ENCODE measurements around the gene SLC17A2. TPM values are rescaled to one million over a fixed set of nuclear protein-coding genes. Genes with fewer than 3 reads are reported as not detected.

The SLC17A2 gene
- total and polyA plus RNA-seq, 5 donors from 2014 or later = not detected

GRCh38 chr6:25872814-25873213, 57.7 kb downstream of the SLC17A2 start:
- DNase-seq (peak in 1 of 3 donors; percentile 34), ATAC-seq (ENCODE audit: low read depth in 2 of 2) (no peak)
- Histone ChIP-seq H3K4me1 (ENCODE audit: control insufficient read depth, insufficient read depth, low read length, poor library complexity, severe bottlenecking) (no peaks in the 10 kb centered on the region), H3K36me3 (ENCODE audit: control insufficient read depth, insufficient read depth, low read length) (no peaks in the 10 kb centered on the region), H3K27me3 (ENCODE audit: control insufficient read depth, insufficient read depth, low read length) (peaks cover 12% of the 10 kb centered on the region), H3K4me3 (ENCODE audit: low read depth, low read length) (no peak overlapping the region), H3K9me3 (ENCODE audit: control insufficient read depth in 2 of 2, low read length in 2 of 2) (no peaks in the 10 kb centered on the region), H3K27ac (ENCODE audit: insufficient read depth, low read length, poor library complexity, severe bottlenecking) (no peak overlapping the region)
- H3K9me3 Mint-ChIP-seq = peaks cover 0 to 1% (median 0%) of the 10 kb centered on the region in 7 donors
- peaks cover 18% of the 10 kb centered on the region for H3K27me3 Mint-ChIP-seq
- H3K4me3 Mint-ChIP-seq = no peak overlapping the region
- peaks cover 0 to 7% (median 0%) of the 10 kb centered on the region in 4 donors for H3K4me1 Mint-ChIP-seq
- no peaks in the 10 kb centered on the region for H3K36me3 Mint-ChIP-seq
- H3K27ac Mint-ChIP-seq = peak overlapping the region in 1 of 3 donors; percentile 28

DNA sequence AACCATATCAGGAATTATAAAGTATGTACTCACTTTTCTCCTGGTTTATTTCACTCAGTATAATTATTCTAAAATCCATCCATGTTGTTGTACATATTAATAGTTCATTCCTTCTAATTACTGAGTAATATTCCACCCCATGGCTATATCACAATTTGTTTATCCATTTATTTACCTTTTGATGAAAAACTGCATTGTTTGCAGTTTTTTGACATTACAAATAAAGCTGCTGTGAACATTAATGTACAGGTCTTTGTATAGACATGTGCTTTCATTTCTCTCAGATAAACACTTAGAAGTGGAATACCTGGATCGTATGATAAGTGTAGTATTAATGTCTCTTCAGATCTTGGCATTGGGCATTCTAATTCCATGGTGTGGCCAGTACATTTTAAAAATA, 60.7 kb downstream of the SLC17A2 start:
- H3K36me3 Mint-ChIP-seq = no peaks in the 10 kb centered on the region
- peaks cover 26% of the 10 kb centered on the region for H3K27me3 Mint-ChIP-seq
- H3K4me1 ChIP-seq (ENCODE audit: control insufficient read depth, insufficient read depth, low read length, poor library complexity, severe bottlenecking) = no peaks in the 10 kb centered on the region
- H3K36me3 ChIP-seq (ENCODE audit: control insufficient read depth, insufficient read depth, low read length) = no peaks in the 10 kb centered on the region
- H3K9me3 Mint-ChIP-seq = peaks cover 0 to 1% (median 0%) of the 10 kb centered on the region in 7 donors
- no peak overlapping the region for H3K4me3 ChIP-seq (ENCODE audit: low read depth, low read length)
- no peak overlapping the region for H3K27ac ChIP-seq (ENCODE audit: insufficient read depth, low read length, poor library complexity, severe bottlenecking)
- peaks cover 12% of the 10 kb centered on the region for H3K27me3 ChIP-seq (ENCODE audit: control insufficient read depth, insufficient read depth, low read length)
- peaks cover 0 to 11% (median 9%) of the 10 kb centered on the region in 4 donors for H3K4me1 Mint-ChIP-seq
- H3K9me3 ChIP-seq (ENCODE audit: control insufficient read depth in 2 of 2, low read length in 2 of 2) = no peaks in the 10 kb centered on the region
- ATAC-seq (ENCODE audit: low read depth in 2 of 2) (no peak), DNase-seq (no peak)
- H3K27ac Mint-ChIP-seq = no peak overlapping the region
- H3K4me3 Mint-ChIP-seq = no peak overlapping the region

GRCh38 chr6:25868436-25869183, 61.9 kb downstream of the SLC17A2 start:
- H3K4me3 Mint-ChIP-seq = no peak overlapping the region
- peaks cover 4% of the 10 kb centered on the region for H3K36me3 Mint-ChIP-seq
- peaks cover 25% of the 10 kb centered on the region for H3K27me3 Mint-ChIP-seq
- no peak overlapping the region for H3K4me3 ChIP-seq (ENCODE audit: low read depth, low read length)
- DNase-seq (no peak), ATAC-seq (ENCODE audit: low read depth in 2 of 2) (no peak)
- no peak overlapping the region for H3K27ac Mint-ChIP-seq
- H3K9me3 Mint-ChIP-seq = peaks cover 0 to 6% (median 0%) of the 10 kb centered on the region in 7 donors
- H3K27ac ChIP-seq (ENCODE audit: insufficient read depth, low read length, poor library complexity, severe bottlenecking) = no peak overlapping the region
- peaks cover 19% of the 10 kb centered on the region for H3K27me3 ChIP-seq (ENCODE audit: control insufficient read depth, insufficient read depth, low read length)
- no peaks in the 10 kb centered on the region for H3K4me1 ChIP-seq (ENCODE audit: control insufficient read depth, insufficient read depth, low read length, poor library complexity, severe bottlenecking)
- H3K9me3 ChIP-seq (ENCODE audit: control insufficient read depth in 2 of 2, low read length in 2 of 2) = no peaks in the 10 kb centered on the region
- H3K4me1 Mint-ChIP-seq = peaks cover 0 to 11% (median 9%) of the 10 kb centered on the region in 4 donors
- H3K36me3 ChIP-seq (ENCODE audit: control insufficient read depth, insufficient read depth, low read length) = no peaks in the 10 kb centered on the region

DNA sequence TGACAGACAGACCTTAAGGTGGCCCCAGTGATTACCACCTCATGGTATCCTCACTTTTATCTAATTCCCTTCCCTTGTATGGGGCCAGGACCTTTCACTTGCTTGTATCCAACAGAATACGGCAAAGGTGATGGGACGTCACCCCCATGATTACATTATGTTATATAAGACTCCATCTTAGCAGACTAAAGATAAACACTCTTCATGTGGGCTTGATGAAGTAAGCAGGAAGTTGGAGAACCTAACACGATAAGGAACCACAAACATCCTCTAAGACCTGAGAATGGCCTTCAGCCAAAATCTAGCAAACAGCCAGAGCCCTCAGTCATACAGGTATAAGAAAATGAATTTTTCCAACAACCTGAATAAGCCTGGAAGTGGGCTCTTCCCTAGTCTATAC, 64.5 kb downstream of the SLC17A2 start:
- no peak overlapping the region for H3K27ac ChIP-seq (ENCODE audit: insufficient read depth, low read length, poor library complexity, severe bottlenecking)
- ATAC-seq (ENCODE audit: low read depth in 2 of 2) = peak; percentile 50
- peak in 2 of 3 donors; percentile 24 to 26 for DNase-seq
- H3K4me1 ChIP-seq (ENCODE audit: control insufficient read depth, insufficient read depth, low read length, poor library complexity, severe bottlenecking) = no peaks in the 10 kb centered on the region
- no peaks in the 10 kb centered on the region for H3K9me3 ChIP-seq (ENCODE audit: control insufficient read depth in 2 of 2, low read length in 2 of 2)
- H3K27me3 ChIP-seq (ENCODE audit: control insufficient read depth, insufficient read depth, low read length) = peaks cover 29% of the 10 kb centered on the region
- Mint-ChIP-seq H3K9me3 (peaks cover 0 to 5% (median 0%) of the 10 kb centered on the region in 7 donors), H3K4me1 (peaks cover 0 to 11% (median 7%) of the 10 kb centered on the region in 4 donors), H3K4me3 (no peak overlapping the region), H3K27me3 (peaks cover 18% of the 10 kb centered on the region), H3K36me3 (peaks cover 4% of the 10 kb centered on the region), H3K27ac (peak overlapping the region in 1 of 3 donors; percentile 16)
- no peaks in the 10 kb centered on the region for H3K36me3 ChIP-seq (ENCODE audit: control insufficient read depth, insufficient read depth, low read length)
- peak overlapping the region; percentile 5 for H3K4me3 ChIP-seq (ENCODE audit: low read depth, low read length)

GRCh38 chr6:25863360-25863759, 67.1 kb downstream of the SLC17A2 start:
- H3K36me3 ChIP-seq (ENCODE audit: control insufficient read depth, insufficient read depth, low read length) = no peaks in the 10 kb centered on the region
- H3K4me1 ChIP-seq (ENCODE audit: control insufficient read depth, insufficient read depth, low read length, poor library complexity, severe bottlenecking) = no peaks in the 10 kb centered on the region
- H3K27me3 ChIP-seq (ENCODE audit: control insufficient read depth, insufficient read depth, low read length) = peaks cover 26% of the 10 kb centered on the region
- H3K9me3 ChIP-seq (ENCODE audit: control insufficient read depth in 2 of 2, low read length in 2 of 2) = no peaks in the 10 kb centered on the region
- Mint-ChIP-seq H3K27ac (no peak overlapping the region), H3K27me3 (peaks cover 24% of the 10 kb centered on the region), H3K4me3 (no peak overlapping the region), H3K9me3 (peaks cover 0 to 6% (median 0%) of the 10 kb centered on the region in 7 donors), H3K4me1 (peaks cover 4 to 11% (median 7%) of the 10 kb centered on the region in 4 donors), H3K36me3 (peaks cover 4% of the 10 kb centered on the region)
- ATAC-seq (ENCODE audit: low read depth in 2 of 2) = no peak
- no peak overlapping the region for H3K27ac ChIP-seq (ENCODE audit: insufficient read depth, low read length, poor library complexity, severe bottlenecking)
- no peak overlapping the region for H3K4me3 ChIP-seq (ENCODE audit: low read depth, low read length)
- DNase-seq = no peak

Other genes starting within 250 kb of the SLC17A2 start
- gene SLC17A4, start 175.9 kb downstream of the SLC17A2 start, total RNA-seq = not detected
- gene SLC17A4, start 175.9 kb downstream of the SLC17A2 start, polyA plus RNA-seq = not detected
- not detected for gene SLC17A1, start 98.6 kb downstream of the SLC17A2 start, total RNA-seq
- gene SLC17A1, start 98.6 kb downstream of the SLC17A2 start, polyA plus RNA-seq = not detected
- not detected for gene SLC17A3, start 56.4 kb downstream of the SLC17A2 start, total RNA-seq
- gene SLC17A3, start 56.4 kb downstream of the SLC17A2 start, polyA plus RNA-seq = under 1 TPM in 1 of 4 donors, not detected in 3; 0.31 TPM
- 22.9 TPM for gene TRIM38, start 32.1 kb upstream of the SLC17A2 start, total RNA-seq
- gene TRIM38, start 32.1 kb upstream of the SLC17A2 start, polyA plus RNA-seq = 10 to 100 TPM in 1 of 4 donors, 1 to 10 TPM in 3; 6.6 to 10.9 (median 8.4) TPM
- gene HFE, start 156.7 kb upstream of the SLC17A2 start, total RNA-seq = 2.6 TPM
- gene HFE, start 156.7 kb upstream of the SLC17A2 start, polyA plus RNA-seq = 1 to 10 TPM; 1.2 to 2.5 (median 2.4) TPM

Measured in CD4-positive, CD25-positive, alpha-beta regulatory T cell (primary cell).